Stimulated activated CD4-positive, alpha-beta T cell treated with anti-CD3 and anti-CD28 coated beads, Interleukin-1b, Interleukin-23, amount 100 ng/mL, for 1 hour (primary cell): ENCODE measurements around the gene CAPN5.

Experiments
- DNase-seq, 2 donors: peaks; one replicate each; pipeline ENCODE4 v3.0.0-alpha.2; 2020; ENCODE audit warnings: low read depth in 2 of 2

CAPN5 gene

DNA sequence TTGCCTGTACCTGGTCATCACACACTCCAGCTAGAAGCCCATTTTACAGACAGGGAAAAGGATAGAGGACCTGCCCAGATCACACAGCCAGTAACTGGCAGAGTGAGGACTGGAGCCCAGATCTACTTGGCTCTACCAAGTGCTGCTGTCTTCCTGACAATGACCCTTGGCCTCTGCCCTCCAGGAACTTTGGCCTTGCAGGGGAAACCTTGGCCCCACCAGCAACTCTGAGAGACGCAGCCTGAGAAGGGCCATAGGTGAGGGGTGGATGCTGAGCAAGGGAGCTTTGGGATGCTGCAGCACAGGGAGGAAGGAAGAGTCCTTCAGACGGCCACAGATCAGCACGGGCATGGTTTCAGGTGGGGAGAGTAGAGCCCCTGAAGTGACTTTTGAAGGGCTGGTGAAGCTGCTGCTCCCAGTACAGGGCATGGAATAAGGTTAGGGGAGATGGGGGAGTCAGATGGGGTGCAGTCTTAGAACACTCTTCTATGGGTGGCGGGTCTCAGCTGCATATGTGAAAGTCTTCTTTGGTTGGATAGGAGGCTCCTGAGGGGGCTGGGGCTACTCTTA is 2.0 kb upstream of the CAPN5 start:
- DNase-seq = no peak

DNA sequence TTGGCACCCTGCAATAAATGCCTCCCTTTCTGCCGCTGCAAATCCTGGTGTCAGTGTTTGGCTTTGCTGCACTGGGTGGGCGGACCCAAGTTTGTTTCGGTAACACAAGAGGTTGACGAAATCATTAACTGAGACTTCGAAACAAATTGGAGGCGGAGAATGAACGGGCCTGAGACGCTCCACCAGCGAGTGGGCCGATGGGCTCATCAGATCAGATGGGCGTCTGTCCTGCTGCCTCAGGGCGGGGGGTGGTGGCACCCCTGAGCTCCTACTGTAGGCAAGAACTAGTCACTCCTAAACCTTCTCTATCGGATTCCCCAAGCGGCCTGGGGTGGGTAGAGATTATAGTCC is 918 bp upstream of the CAPN5 start:
- DNase-seq = no peak

DNA sequence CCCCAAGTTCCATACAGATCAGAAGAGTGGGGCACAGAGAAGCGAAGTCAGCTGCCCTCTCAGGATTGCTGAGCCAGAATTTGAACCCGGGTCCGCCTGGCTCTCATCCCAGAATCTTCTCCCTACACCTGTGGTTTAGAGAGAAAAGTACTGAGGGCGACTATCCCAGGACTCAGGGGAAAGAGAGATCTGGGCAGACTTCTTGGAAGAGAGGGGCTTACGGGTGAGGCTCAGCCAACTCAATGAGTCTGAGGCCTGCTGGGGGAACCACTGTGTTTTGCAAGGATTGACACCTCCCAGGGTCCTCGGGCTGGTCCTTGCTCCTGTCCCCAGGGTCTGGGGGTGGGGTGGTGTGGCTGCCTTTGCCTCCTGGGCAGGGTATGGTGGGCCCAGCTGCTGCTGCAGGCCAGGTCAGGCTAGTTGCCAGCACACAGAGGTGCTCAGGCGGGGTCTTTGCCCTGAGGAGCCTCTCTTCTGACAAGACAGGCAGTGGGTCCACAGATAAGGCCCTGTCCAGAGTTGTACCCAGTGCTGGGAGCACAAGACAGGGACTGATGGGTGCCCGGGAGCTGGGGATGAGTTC is 1.2 kb downstream of the CAPN5 start:
- no peak for DNase-seq

DNA sequence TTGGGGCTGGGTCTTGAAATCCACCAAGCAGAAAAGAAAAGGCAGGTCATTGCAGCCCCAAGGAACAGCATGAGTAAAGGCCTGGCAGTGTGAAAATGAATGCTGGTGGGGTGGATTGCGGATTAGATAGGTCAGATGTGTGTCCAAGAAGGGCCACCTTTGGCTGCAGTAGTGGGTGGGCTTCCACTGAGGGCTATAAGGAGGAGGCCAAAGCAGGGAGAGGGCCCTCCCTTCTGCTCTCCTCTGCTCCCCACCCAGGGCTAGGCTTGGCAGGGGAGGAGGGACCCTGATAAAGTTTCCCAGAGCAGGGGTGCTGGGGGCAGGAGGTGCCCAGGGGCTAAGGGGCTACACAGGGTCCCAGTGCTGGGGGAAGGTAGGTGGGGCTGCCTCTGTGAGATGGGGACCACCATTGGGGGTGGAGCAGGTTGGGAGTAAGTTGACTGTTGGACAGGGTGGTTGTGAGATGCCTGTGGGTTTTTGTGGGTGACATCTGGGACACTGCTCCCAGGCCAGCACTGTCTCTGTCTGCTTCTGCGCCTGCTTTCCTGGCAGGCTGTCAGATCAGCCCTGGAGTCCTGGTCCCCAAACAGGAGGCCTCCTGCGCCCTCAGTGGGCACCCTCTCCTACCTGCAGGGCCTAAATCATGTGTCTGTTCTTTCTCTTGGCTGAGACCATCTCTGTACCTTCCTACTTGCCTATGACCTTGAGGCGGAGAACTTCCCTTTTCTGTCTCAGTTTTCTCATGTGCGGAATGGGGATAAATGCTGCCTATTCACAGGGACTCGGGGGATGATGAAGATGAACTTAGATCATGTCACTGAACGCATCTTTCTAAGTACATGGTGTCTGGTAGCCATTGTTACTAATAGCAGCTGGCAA is 1.9 kb downstream of the CAPN5 start:
- no peak for DNase-seq

DNA sequence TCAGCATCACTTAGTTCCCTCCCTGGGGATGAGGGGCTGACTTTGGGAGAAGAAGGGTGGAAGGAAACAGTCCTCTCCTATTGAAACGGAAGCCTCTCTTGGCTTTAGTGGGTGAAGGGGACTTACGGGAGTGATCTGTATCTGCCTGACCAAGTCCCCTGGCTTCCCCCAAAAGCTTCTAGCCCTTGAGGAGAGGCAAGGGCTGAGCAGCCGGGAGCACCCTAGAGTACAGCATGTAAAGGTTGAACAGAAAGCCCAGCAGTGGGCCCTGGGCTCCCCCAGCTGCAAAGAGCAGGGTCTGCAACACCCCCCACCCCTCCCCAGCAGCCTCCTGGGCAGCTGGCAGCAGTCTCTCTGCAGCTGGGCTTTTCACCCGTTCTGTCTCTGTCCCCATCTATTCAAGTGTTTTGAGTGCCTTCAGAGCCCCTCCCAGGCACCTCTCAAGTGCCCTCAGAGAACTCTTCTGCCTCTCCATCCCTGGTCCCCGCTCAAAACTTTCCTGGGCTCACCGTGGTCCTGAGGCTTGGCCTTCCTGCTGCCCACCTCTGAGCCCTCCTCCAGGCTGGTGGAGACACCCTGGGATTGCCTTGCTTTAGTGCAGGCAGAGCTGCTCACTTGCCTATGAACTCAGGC is 2.7 kb downstream of the CAPN5 start:
- no peak for DNase-seq

DNA sequence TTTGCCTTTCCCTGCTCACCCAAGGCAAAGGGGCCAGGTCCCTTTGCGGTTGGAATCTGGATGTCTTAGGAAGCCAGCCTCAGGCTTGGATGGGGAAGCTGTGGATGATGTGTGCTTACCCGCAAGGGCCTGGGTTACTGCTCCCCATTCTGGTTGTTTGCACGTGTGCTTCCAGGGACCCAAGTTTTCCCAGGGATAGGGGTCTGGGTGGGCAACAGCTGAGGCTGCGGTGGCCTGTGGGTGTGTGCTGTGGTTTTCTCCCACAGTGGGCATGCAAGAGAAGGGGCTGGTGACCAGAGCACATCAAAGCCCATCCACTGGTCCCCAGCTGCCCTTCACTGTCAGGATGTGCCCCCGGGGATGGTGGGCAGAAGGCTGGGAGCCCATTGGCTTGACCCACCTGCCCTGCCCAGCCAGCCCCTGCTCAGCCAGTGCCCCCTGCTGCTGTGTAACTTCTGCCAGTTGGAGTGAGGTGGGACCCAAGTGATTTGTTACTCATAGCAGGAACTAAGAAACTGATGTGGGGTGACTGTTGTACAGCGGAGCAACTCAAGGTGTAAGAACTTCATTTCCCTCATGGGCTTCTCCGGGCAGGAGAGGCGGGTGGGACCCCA is 3.3 kb downstream of the CAPN5 start:
- DNase-seq = no peak

DNA sequence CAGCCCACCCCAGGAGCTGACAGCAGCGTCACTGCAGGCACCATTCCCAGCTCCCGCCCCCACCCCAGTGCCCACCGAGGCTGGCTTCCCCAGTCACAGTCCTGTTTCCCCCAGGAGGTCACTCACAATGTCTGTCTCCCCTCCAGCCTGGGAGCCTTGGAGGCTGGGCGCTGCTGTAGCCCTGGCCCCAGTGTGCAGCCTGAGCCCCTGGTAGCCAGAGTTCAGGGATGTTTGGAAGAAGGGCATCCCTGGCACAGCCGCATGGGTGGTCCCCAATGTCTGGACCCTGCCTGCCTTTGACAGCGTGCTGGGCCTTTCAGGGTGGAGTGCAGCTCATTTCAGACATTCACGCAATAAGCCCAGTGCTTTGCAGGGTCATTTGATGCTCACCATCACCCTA is 4.3 kb downstream of the CAPN5 start:
- no peak for DNase-seq

DNA sequence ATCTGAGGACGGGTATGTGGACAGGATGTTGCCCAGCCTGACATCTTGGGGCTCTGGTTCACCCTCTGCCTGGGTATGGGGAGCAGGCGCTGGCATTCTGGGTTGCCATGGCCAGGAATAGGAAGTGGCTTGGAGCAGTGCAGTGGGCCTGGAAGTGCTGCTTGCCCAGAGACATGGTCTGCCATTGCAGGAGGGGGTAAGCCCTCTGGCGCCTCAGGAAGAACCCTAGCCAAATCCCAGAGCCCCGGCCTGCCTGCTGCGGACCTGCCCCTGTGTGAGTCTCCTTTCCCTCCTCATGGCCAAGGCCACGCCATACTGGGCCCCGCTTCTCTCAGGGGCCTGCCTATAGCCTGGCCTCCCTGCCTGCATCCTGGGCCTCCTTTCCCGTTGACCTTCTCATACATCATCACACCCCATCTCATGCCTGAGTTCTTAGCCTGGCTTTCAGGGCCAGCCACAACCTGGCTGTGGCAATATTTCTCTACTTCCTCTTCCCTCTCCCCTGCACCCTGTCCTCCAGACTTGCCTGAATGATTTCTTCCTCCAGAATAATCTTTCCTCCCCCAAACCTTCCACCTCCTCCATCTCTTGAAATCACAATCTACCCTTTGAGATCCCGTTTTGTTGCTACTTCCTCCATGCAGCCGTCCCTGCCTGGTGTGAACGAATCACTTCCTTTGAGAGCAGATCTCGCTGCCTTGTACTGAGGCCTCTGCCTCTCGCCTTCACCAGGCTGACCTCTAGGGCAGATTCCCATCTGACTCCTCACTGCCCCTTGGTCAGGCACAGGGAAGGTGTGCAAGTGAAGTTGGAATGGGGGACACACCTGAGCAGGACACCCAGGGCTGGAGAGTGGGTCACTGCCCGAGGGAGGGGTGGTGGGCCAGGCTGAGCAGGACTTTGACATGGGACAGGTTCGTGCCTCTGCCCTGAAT is 5.2 kb downstream of the CAPN5 start:
- DNase-seq = no peak

DNA sequence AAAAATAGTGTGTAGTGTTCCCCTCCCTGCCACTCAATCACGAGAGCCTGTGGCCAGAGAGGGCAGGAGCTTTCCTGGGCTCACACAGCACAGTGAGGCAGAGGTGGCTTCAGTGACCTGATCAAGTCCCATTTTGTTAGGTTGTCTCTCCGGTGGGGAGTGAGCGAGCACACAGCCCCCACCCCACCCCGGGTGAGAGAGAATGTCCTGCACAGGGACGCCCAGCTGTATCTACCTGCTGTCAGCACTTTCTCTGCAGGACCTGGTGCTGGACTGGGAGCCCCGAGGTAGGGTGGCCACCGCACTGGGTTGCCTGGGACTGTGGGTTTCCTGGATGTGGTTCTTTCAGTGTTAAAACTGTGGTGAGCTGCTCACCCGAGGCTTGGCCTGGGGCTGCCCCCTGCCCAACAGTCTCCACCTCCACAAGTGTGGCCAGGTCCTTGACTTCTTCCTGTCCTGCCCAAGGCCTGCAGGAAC is 6.1 kb downstream of the CAPN5 start:
- no peak for DNase-seq

DNA sequence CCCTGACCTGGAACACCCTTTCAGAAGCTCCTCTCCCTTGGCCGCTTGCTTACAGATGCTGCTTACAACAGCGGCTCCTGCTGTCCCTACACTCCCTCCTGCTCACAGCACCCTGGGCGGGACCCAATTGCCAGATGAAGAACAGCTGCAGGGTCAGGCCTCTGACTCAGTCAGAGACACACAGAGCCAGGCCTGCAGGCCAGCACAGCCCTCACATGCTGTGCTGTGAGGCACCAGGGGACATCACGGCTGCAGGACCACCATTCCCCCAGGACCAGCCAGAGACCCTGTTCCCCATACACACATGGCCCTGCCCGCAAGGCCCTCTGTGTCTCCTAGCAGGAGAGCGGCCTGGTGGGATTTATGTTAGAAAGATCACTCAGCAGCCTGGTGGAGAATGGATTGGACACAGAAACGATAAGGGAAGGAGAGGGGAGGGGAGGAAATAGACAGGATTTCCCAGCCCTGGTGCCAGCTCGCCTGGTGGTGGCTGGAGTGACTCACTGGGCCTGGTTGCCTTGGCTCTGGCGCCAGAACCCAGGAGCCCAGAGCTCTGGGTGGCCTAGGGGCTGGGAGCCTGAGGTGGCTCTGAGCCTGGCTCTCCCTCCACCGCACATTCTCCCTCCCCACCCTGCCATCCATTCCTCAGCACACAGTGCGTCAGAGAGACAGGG is 6.7 kb downstream of the CAPN5 start:
- no peak for DNase-seq

DNA sequence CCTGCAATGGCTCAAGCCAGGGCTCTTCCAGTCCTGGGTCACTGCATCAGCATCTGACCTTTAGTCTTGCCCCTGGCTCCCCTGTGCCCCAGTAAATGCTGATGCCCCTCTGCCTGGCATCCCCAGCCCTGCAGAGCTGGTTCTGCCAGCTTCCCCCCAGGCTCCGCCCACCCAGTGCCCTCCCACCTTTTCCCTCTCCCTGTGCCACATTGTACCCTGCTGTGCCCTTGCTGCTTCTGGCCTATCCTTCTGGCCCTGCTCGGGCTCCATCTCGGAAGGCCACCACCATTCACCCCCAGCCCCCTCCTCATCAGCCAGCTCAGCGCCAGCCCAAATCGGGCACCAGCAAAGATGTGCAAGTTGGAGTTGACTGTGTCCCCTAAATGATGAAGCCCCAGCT is 7.4 kb downstream of the CAPN5 start:
- DNase-seq = no peak

DNA sequence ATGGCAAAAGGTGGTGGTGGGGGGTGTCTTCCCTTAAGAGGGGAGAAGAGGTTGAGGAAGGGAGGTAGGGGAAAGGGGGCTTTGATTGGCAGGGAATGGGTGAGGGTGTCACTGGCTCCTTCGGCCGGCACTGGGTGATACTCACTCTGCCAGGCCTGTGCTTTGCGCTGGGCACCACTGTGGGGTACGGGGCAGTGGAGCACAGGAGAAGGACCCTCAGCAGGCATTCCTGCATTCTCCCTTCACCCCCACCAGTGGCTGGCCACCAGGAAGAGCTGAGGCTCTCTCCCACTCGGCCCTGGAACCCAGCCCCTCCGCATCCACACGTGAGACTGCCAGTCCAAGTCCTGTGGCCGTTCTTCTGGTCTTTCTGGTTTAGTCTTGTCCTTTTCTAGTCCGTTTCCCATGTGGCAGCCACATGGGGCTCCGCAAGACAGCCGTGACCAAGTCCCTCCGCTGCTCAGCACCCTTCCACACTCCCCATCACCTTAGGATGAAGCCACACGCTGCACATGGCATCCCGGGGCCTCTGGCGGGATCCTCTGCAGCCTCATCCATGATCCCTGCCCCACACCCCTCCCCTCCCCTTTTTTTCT is 8.0 kb downstream of the CAPN5 start:
- DNase-seq = no peak

DNA sequence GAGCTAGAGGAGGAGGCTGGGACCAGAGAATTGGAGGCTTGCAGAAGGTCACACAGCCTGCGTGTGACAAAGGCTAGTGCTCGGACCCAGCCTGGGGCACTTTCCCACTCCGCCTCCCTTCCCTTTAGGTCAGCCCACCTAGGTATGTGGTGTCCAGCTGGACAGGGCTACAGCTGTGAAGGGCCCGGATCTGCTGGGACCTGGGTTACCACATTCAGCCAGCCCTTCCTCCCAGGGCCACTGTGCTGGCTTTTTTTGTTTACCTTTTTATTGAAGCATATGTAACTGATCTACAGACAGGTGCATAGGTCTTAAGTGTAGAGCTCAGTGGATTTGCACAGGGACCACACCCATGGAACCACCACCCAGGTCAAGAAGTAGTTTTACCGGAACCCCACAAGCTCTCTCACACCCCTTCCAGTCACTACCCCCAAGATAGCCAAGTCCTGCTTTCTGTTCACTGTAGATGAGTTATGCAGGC is 8.7 kb downstream of the CAPN5 start:
- DNase-seq = no peak

DNA sequence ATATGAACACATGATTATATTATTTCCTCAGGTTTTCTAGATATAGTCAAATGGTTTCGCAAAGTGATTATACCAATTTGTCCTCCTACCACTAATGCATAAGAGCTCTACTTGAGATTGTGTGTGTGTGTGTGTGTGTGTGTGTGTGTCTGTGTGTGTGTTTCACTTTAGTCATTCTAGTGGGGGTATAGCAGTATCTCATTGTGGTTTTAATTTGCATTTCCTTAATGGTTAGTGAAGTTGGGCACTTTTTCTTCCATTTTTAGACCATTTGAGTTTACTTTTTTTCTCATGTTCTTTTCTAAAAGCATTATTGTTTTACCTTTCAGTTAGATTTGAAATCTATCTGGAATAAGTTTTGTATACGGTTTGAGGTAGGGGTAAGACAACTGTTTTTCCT is 12.9 kb downstream of the CAPN5 start:
- DNase-seq = no peak

DNA sequence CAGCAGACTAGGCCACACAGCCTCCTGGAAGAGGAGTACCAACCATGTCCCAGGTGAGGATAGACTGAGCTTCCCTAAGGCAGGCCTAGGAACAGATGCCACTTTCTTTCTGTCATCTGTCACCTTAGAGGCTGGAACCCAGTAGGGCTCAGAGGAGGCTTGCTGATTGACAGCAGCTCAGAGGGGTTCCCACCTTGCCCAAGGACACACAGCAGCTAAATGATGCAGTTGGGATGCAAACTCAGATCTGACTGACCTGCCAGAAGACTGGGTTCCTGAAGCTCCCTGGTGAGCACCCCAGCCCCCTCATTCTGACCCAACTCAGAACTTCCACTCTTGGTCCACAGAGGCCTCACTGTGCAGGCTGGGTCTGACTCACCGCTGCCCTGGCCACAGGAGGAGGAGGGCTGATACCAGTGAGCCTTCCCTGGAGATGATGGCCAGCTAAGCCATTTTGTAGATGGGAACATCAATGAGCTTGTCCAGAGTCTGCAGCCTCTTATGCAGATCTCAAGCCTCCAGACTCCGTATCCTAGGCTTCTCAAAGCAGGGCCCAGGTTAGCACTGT is 14.0 kb downstream of the CAPN5 start:
- no peak for DNase-seq

DNA sequence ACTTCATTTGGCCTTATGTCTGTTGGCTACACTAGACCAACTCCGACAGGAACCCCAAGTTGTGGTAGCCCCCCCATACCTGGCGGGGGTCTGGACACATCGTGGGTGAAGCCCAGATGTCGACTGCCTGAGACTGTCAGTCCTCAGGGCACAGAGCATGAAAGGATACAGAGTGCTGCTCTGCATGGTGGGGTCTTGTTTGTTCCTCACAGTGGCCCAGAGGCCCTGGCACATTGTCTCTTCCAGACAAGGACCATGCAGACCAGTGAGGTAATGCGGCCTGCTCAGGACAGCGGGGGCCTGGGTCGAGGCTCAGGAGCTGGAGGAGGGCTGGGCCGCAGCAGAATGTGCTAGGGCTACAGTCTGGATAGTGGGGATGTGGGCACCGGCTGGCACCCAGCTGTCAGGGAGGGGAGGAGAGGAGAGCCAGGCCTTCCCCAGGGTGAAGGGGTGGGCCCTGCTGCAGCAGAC is 14.6 kb downstream of the CAPN5 start:
- DNase-seq = no peak

DNA sequence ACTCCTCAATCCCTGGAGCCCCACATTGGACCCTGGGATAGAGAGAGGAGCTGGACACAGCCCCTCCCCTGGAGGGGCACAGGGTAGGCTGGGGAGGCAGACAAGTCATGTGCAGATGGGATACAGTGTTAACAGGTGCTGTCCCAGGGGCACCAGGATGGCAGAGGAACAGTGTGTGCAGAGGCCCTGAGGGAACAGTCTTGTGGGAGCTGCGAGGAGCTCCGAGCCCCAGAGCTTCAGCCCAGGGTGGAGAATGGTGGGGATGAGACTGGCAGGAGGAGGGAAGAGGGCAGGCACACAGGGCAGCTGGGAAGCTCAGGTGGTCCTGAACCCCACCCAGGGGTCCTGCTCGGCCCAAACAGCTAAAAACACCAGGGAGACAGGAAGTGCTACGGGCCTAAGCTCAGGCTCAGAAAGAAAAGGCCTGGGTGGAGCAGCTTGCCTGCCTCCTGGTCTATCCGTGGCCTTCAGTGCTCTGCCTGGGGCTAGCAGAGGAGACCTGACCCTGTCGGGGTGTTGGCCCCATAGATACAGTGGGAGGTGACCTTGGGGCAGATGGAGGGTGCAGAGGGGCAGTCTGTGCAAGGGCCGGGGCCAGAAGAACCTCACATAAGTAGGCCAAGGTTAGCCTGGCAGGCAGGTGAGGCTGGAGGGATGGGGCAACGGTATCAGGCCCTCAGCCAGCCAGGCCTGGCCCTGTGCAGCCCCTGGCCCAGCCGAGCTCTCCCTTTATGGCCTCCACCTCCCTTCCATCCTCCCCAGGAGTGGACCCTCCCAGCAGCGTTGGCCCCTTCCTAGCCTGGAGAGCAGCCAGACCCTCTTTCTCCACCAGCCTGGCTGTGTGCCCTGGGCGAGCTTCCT is 15.4 kb downstream of the CAPN5 start:
- DNase-seq = no peak

DNA sequence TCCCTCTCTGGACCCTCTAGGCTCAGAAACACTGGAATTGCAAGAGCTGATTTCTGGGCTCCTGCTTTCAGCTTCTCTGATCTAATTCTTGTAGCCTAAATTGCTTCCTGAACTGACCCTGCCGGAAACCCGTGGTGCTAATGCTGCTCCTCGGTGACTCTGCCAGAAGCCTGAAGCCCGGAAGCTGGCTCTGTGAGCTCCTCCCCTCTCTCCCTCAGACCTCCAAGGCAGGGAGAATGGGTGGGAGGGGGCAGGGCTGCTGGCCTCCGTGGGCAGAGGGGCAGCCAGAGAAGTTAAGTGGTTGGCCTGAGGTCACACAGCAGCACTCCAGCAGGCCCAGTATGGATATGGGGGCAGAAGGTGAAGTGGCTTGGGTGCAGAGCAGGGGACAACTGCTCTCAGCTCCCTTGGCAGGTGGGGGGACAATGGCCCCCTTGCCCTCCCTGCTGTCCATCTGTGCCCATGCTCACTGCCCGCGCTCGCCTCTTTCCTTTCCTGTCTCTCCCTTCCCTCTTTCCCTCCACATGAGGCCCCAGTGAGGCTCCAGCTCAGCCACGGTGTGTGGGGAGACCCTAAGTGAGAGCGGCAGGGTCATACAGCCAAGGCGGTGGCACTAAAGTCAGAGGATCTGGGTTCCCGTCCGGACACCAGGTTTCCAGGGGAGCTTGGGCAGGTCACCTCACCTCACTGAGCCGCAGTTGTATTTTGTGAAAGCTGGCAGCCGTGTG is 16.2 kb downstream of the CAPN5 start:
- DNase-seq = peak in 1 of 2 donors; percentile 10
